NCI-H524 treated with DMSO at 0.1 percent for 48 hours (cell line): ENCODE data around the gene RAD1.
"Not testable (repeated sequence)": the region's sequence is repeated elsewhere in the genome, so short reads cannot be mapped to it uniquely, and the experiment has no call there.

ENCODE experiments used
- DNase-seq: peaks from one replicate; lab custom pipeline; 2025; lab: John Stamatoyannopoulos, UW

RAD1 gene

DNA sequence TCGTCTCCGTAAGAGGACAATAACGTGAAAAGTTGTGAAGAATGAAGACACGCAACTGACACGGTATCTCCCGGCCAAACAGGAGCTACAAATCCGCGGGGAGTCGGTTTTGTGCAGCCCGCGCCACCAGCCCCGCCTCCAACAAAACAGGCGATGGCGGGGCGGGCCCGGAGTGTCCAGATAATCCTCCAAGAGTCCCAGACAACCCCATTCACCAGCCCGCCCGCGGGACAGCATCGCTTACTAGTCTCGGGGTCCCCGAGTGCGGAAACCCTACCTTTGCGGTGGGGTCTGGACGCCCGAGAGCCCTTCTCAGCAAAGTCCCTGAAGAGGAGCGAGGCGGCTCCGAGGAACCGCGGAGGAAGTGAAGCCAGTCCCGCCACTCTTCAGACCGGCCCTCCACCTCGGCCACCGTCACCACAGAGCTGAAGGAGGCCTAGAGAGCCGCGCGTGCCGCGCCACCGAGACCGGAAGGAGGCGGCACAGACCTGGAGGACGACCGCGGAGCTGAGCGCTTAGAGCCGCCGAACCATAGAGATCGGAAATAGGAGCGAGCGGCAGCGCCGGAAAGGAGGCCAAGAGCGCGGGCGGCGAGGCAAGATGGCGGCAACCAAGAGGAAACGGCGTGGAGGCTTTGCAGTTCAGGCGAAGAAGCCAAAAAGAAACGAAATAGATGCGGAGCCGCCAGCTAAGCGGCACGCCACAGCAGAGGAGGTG, at the start of gene RAD1, which contains the start of gene BRIX1:
TSS of gene RAD1 (minus strand) at position 366 of the 717 bp plus-strand sequence. CDS start 612 bp downstream, outside the sequence.
TSS of gene BRIX1 (plus strand) at position 573 of the 717 bp plus-strand sequence. CDS start at position 601, 28 bp downstream.
- peak; percentile 94 for DNase-seq

- DNase-seq = no peak
Observed at GRCh38 chr5:34959323-34959722, 44.0 kb upstream of the RAD1 start.

DNA sequence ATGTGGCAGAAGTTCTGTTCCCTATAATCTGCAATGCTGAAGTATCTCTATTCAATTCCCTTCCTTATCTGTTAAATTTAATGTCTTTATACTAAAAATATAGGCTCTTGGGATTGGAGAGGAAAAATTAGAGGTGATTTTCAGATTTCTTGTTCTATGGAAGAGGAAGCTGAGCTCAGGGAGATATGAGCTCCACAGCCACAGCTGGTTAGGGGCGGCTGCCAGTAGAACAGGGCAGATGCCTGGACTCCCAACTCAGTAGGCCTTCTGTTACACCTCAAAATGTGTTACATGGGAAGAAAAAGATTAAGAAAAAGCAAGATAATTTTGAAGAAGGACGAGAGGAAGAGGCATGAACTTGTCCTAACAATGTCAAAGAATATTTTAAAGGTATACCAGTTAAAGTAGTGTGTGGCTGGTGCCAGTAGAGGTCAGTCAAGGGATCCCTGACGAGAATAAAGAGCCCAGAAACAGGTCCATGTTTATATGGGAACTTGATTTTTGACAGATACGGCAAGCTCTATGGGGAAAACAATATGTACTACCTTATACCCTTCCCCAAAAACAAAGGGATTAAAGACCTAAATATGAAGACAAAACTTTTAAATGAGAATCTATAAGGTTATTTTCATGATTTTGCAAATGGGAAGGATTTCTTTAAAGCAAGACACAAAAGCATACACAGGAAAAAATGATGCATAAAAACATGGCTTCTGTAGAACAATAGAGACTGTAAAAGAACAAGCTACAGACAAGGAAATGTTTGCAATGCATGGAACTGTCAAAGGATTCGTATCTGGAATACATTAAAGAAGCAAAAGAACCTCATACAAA, 42.8 kb upstream of the RAD1 start:
- DNase-seq = peak; percentile 9

- no peak for DNase-seq
Observed at GRCh38 chr5:34957321-34957720, 42.0 kb upstream of the RAD1 start.

- DNase-seq = no peak
Observed at GRCh38 chr5:34944460-34945047, 29.2 kb upstream of the RAD1 start.

GRCh38 chr5:34944044-34944443, 28.7 kb upstream of the RAD1 start:
- no peak for DNase-seq

DNA sequence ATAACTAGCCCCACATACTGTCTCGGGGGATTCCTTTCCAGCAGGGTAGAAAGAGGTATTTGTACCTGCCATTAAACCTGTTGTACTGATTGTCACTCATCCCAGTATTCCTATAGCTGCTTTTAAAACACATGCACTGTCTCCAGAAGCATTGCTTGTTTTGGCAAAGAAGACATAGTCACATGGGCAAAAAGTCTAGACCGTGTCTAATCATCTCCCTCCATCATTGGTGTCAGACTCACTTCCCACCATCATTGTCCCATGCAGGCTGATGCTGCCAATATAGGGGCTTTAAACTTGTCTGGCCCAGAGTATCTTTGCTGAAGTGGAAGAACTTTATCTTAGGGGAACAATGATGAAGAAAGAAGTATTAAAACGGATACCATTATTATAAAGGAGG, 26.6 kb upstream of the RAD1 start:
- no peak for DNase-seq

DNA sequence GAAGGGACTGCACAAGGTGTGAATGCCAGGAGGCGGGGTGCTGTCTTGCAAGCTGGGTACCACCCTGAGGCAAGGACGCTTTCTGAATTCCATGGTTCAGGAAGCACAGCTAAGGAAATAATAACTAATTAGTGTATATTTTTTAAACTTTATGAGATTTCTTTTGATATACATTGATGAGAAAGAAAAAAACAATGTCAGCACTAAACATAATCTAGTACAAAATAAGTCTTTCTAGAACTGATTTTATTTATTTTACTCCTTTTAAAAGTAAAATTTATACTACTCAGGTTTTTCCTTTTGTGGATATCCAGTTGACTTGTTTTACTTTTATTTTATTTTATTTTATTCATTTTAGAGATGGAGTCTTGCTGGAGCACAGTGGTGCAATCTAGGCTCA, 17.6 kb upstream of the RAD1 start:
- DNase-seq = no peak

- no peak for DNase-seq
Observed at GRCh38 chr5:34930870-34931269, 15.6 kb upstream of the RAD1 start.

DNA sequence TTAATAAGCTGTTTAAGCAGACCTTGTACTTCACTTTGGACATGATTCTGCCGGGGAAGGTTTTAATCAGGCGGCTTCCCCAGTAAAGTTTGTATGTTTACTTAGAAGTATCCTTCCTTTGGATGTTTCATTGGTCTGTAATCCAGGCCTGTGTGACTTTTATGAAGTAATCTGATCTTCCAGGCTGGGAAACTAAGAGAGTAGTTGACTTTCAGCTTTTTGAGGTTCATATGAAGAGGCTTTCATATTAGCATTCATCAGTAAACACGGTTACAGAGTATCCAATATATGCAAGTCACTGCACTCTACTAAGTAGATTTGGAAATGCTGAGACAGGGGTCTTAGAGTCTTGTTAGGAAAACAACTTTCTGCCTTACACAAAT, 15.1 kb upstream of the RAD1 start:
- no peak for DNase-seq

GRCh38 chr5:34929720-34930461, 14.6 kb upstream of the RAD1 start:
- peak; percentile 42 for DNase-seq

DNA sequence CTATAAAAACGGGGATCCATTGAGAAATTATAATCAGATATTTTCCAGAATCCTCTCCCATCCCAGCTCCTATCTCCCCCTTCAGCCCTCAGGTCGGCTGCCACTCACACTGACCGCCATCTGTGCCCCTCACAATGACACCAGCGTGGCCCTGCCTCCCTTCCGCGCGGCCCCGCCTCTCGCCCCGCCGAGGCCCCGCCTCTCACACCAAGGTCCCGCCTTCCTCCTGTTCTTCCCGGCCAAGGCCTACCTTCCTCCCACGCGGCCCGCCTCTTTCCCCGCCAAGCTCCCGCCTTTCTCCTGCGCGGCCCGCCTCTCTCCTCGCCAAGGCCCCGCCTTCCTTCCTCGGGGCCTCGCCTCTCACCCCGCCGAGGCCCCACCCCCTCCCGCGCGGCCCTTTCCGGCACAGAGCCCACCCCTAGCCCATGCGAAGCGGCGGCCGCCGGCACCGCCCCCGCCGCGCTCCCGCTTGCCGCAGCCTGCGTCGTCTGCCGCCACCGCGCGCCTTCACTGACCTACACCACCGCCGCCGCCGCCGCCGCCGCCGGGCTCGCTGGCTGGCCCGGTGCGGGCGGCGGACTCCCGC, 13.9 kb upstream of the RAD1 start, which contains the start of gene DNAJC21:
TSS of gene DNAJC21 (plus strand) at position 426 of the 586 bp plus-strand sequence. CDS start 261 bp downstream, outside the sequence.
- peak; percentile 92 for DNase-seq

DNA sequence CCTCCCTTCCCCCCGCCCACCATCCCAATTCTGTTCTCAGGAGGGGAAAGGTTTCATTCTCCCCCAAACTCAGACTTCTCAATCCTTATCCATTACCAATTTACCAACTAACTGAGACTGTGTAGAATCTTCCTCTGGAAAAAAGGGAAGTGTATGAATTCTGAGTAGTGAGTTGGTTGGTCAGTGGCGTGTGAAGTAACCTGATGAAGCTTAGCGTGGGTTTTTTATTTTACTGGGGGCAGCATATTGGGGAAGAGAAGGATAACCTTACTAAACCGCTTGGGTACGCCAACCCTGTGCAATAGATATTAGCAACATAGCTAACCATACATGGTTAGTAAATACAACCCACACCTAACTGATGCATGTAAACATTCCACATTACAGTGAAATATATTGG, 13.0 kb upstream of the RAD1 start:
- no peak for DNase-seq

DNA sequence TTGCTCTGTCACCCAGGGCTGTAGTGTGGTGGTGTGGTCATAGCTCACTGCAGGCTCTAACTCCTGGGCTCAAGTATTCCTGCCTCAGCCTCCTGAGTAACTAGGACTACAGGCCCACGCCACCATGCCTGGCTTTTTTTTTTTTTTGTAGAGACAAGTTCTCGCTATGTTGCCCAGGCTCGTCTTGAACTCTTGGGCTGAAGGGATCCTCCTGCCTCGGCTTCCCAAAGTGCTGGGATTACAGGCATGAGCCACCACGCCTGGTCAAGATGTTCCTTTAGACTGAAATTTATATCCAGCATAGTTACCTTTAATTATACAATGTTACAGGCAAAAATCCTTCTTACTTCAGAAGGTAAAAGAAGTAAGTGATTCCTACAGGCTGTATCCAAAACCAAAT, 12.5 kb upstream of the RAD1 start:
- DNase-seq = no peak

- DNase-seq = no peak
Observed at GRCh38 chr5:34926318-34926888, 11.1 kb upstream of the RAD1 start.

DNA sequence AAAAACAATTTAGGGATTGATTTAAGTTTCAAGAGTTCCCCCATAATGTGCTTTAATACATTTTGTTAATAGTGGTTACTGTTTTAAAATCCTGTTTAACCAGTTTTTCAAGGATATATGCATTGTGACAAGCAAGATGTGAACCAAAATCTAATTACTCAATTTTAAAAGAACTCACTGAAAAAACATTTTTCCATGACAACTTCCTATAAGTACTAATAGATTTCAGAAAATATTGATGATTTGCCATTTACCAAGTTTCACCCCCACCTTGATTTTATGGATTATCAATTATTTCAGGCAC, 9.1 kb upstream of the RAD1 start:
- DNase-seq = no peak

DNA sequence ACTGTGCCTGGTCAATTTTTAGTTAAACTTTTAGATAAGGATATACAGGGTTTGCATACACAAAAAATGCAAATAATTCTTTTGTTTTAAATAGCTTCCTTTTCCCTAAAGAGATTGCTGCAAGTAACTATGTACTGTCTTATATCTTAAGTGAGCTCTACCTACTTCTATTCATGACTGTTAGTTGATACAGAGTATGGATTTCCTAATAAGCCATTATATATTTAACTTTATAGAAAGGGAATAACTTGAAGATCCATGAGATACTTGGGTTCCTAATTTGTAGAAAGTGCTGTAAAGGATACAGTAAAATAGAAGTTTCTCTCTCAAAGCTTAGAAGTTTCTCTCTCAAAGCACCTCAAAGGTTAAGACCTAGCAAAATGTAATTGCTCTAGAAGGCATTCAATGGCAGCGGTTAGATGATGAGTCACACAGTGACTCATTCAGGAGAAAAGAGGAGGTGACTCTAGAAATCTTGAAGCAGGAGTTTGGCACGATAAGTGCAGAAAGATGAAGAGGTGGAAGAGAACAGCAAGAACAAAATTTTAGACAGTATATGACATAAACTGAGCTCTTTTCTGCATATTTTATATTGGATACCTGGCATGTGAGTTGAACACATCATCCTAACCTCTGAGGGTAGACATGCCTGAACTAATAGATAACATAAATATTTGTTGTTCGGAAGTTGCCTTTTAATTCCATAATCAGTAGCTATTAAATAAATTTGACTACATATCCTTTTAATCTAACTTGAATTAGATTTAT, 8.6 kb upstream of the RAD1 start:
- no peak for DNase-seq

GRCh38 chr5:34923256-34923655, 8.0 kb upstream of the RAD1 start:
- DNase-seq = not testable (repeated sequence)

DNA sequence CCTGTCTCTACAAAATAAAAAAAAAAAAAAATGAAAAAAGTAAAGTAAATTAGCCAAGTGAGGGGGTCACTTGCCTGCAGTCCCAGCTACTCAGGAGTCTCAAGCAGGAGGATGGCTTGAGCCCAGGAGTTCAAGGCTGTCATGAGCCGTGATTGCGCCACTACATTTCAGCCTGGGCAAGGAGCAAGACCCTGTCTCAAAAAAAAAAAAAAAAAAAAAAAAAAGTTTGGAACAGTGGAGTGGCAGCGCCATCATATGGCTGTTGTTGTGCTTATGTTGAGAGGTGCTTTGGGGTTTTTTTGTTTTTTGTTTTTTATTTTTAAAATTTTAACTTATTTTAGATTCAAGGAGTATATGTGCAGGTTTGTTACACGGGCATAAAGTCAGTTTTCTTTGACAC, 3.8 kb upstream of the RAD1 start:
- no peak for DNase-seq

- DNase-seq = no peak
Observed at GRCh38 chr5:34918025-34918424, 2.7 kb upstream of the RAD1 start.

GRCh38 chr5:34916518-34916917, 1.2 kb upstream of the RAD1 start:
- no peak for DNase-seq
